ENCODE results near the gene GPI.

GPI gene

DNA sequence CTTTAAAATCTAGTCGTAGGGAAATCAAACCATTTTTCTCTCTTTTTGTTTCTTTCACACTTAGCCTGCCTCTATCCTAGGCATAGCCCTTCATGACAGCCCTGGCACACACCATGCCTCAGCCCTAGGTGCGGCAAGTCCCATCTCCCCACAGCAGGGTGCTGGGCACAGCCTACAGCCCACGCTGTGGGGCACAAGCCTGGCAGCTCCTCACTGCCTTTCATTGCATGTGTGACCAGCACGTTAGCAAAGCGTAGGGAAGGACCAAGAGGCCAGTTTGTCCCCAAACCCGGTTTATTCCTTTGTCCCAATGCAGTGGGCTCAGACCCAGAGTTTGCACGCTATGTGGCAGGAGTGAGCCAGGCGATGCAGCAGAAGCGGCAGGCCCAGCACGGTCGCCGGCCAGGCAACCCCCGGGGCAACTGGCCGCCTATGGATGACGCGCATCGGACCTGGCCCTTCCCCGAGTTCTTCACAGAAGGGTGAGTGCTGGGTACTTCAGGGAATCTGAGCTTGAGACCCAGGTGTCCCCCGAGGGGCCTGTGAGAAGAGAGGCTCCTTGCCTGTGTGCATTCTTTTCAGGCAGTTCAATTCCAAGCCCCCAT is 17.3 kb upstream of the GPI start:
- Histone ChIP-seq H3K4me3 (replicated peaks; ENCODE audit: insufficient read depth, low read length) (no peak overlapping the region), H3K27me3 (ENCODE audit: insufficient read depth, poor library complexity, severe bottlenecking) (no peaks in the 10 kb centered on the region), H3K27ac (replicated peaks) (no peak overlapping the region)
- DNase-seq (ENCODE audit: low read depth in 1 of 2, low spot score in 1 of 2): no peak
- TF ChIP-seq, protein P1, sequence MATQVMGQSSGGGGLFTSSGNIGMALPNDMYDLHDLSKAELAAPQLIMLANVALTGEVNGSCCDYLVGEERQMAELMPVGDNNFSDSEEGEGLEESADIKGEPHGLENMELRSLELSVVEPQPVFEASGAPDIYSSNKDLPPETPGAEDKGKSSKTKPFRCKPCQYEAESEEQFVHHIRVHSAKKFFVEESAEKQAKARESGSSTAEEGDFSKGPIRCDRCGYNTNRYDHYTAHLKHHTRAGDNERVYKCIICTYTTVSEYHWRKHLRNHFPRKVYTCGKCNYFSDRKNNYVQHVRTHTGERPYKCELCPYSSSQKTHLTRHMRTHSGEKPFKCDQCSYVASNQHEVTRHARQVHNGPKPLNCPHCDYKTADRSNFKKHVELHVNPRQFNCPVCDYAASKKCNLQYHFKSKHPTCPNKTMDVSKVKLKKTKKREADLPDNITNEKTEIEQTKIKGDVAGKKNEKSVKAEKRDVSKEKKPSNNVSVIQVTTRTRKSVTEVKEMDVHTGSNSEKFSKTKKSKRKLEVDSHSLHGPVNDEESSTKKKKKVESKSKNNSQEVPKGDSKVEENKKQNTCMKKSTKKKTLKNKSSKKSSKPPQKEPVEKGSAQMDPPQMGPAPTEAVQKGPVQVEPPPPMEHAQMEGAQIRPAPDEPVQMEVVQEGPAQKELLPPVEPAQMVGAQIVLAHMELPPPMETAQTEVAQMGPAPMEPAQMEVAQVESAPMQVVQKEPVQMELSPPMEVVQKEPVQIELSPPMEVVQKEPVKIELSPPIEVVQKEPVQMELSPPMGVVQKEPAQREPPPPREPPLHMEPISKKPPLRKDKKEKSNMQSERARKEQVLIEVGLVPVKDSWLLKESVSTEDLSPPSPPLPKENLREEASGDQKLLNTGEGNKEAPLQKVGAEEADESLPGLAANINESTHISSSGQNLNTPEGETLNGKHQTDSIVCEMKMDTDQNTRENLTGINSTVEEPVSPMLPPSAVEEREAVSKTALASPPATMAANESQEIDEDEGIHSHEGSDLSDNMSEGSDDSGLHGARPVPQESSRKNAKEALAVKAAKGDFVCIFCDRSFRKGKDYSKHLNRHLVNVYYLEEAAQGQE (IDR thresholded peaks at IDR 0.05; ENCODE audit: insufficient replicate concordance, low read depth): no peak
- TF ChIP-seq POLR2AphosphoS5 (IDR thresholded peaks at IDR 0.05; ENCODE audit: low read depth) (no peak), SPI1 (IDR thresholded peaks at IDR 0.05; ENCODE audit: borderline replicate concordance, low read depth) (no peak), GABPA (IDR thresholded peaks at IDR 0.05; ENCODE audit: low read depth) (no peak), CTCF (IDR thresholded peaks at IDR 0.05; ENCODE audit: insufficient read depth, low read length) (no peak)

GRCh38 chr19:34348899-34349487 is 16.0 kb upstream of the GPI start:
- Histone ChIP-seq H3K27me3 (ENCODE audit: insufficient read depth, poor library complexity, severe bottlenecking) (no peaks in the 10 kb centered on the region), H3K4me3 (replicated peaks; ENCODE audit: insufficient read depth, low read length) (no peak overlapping the region), H3K27ac (replicated peaks) (no peak overlapping the region)
- no peak for TF ChIP-seq GABPA (IDR thresholded peaks at IDR 0.05; ENCODE audit: low read depth)
- TF ChIP-seq, protein P1 (IDR thresholded peaks at IDR 0.05; ENCODE audit: insufficient replicate concordance, low read depth): no peak
- no peak for TF ChIP-seq CTCF (IDR thresholded peaks at IDR 0.05; ENCODE audit: insufficient read depth, low read length)
- TF ChIP-seq SPI1 (IDR thresholded peaks at IDR 0.05; ENCODE audit: borderline replicate concordance, low read depth): no peak
- TF ChIP-seq POLR2AphosphoS5 (IDR thresholded peaks at IDR 0.05; ENCODE audit: low read depth): no peak
- DNase-seq (ENCODE audit: low read depth in 1 of 2, low spot score in 1 of 2): no peak

GRCh38 chr19:34350161-34350561 is 14.8 kb upstream of the GPI start:
- no peak for DNase-seq (ENCODE audit: low read depth in 1 of 2, low spot score in 1 of 2)
- H3K27ac ChIP-seq (replicated peaks): no peak overlapping the region
- TF ChIP-seq GABPA (IDR thresholded peaks at IDR 0.05; ENCODE audit: low read depth): no peak
- no peaks in the 10 kb centered on the region for H3K27me3 ChIP-seq (ENCODE audit: insufficient read depth, poor library complexity, severe bottlenecking)
- no peak overlapping the region for H3K4me3 ChIP-seq (replicated peaks; ENCODE audit: insufficient read depth, low read length)

- TF ChIP-seq CTCF (IDR thresholded peaks at IDR 0.05; ENCODE audit: insufficient read depth, low read length): no peak
- no peak for TF ChIP-seq POLR2AphosphoS5 (IDR thresholded peaks at IDR 0.05; ENCODE audit: low read depth)
- TF ChIP-seq, protein P1 (IDR thresholded peaks at IDR 0.05; ENCODE audit: insufficient replicate concordance, low read depth): no peak
- TF ChIP-seq GABPA (IDR thresholded peaks at IDR 0.05; ENCODE audit: low read depth): no peak
- TF ChIP-seq SPI1 (IDR thresholded peaks at IDR 0.05; ENCODE audit: borderline replicate concordance, low read depth): no peak
- Histone ChIP-seq H3K4me3 (replicated peaks; ENCODE audit: insufficient read depth, low read length) (no peak overlapping the region), H3K27me3 (ENCODE audit: insufficient read depth, poor library complexity, severe bottlenecking) (no peaks in the 10 kb centered on the region), H3K27ac (replicated peaks) (no peak overlapping the region)
- DNase-seq (ENCODE audit: low read depth in 1 of 2, low spot score in 1 of 2): no peak
Measured at GRCh38 chr19:34351382-34351826, 13.6 kb upstream of the GPI start.
